HG03575 (cell line): ENCODE measurements around the gene PKNOX2.

Experiments
- ATAC-seq: cut with Tn5 transposase; IDR thresholded peaks from one replicate; pipeline ENCODE4 v1.9.1; 2021; ENCODE audit not compliant: unreplicated experiment, insufficient number of reproducible peaks, low FRiP score; ENCODE audit errors: extremely low read depth

Gene PKNOX2

DNA sequence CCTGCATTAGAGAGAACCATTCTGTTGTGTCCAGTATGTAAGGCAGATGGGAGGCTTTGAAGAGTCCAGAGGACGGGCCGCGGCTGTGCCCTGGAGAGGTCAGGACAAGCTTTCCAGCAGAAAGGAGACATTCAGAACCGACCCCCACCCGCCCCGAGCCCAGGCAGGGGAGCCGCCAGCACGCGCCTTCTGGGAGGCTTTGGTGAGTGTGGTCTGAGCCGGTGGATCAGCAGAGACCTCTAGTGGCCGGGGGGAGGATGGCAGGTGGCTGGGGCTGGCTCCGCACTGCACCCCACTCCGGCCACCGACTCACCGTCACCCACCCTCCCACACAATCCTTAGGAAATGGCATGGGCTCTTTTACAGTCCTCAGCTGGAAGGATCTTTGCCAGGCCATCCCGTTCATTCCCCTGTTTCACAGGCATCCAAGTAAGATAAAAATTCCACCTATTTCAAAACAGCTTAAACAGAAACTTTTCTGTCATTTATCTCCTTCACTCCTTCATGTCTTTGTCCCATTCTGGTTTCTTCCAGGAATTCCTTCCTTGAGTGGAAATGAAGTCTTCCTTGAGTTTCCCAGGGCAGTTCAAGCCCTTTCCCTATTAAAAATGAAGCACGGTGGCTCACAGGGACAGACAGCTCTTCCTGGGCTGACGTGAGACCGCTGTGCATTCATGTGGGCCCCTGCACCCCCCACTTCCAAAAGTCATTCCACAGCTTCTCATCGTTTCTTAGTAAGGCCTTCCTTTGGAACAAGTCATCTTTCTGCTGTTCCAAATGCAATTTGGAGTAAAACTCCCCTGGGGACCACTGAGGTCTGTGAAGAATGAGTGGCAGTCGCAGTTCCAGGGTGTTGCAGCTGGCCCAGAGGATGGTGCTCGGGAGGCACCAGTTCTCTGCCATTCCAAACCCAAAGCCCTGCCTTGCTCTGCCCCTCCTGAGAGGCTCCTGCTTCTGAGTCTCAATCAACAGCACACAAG is 240.6 kb downstream of the PKNOX2 start:
- ATAC-seq: no peak

DNA sequence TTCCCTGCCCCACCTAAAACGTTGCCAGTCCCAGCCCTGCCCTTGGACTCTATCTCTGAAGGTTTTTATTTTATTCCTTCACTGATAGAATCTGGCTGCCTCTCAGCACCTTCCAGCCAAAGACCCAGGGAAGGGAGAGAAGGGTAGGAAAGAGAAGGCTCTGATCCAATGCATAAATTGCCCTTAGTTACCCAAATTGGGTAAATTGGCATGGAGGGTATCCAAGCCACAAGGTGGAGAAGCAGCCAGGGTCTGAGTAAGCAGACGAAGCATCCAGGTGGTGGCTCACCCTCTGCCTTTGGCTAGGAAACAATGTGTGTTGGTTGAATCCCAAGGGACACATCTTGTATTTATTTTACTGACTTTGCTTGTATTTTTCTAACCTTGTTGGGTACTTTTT is 242.5 kb downstream of the PKNOX2 start:
- ATAC-seq: no peak

DNA sequence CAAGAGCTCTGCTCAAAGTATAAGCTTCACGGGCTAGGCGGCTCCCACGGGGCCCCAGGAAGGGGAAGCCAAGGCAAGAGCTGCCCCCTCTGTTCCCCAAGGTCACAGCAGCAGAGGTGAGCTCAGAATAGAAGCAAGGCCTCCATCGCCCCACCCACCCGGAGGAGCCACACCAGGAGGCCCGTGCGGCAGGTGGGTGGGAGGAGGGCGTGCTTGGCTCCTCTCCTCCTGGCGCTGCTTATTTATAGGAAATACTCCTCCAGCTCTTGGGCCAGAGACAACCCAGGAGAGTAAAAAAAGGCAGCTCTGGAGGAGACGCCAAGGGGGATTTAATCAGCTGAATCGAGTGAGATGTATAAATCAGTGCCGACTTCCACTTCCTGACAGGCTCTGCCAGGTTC is 243.8 kb downstream of the PKNOX2 start:
- no peak for ATAC-seq

DNA sequence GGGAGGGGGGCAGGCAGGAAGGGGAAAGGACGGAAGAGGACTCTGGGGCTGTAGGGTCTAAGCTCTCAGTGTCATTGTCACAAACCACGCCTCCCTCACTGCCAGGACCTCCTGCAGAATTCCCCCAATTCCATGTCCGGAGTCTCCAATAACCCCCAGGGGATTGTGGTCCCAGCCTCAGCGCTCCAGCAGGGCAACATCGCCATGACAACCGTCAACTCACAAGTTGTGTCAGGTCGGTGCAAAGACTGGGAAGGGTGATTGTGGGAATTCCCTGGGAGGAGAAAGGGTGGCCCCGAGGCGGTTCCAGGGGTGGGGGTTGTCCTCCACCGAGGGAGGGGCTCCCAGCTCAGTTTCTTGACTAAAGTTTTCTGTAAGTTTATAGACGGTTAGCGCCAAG is 245.5 kb downstream of the PKNOX2 start:
- no peak for ATAC-seq

GRCh38 chr11:125412177-125412496 is 247.6 kb downstream of the PKNOX2 start:
- no peak for ATAC-seq

DNA sequence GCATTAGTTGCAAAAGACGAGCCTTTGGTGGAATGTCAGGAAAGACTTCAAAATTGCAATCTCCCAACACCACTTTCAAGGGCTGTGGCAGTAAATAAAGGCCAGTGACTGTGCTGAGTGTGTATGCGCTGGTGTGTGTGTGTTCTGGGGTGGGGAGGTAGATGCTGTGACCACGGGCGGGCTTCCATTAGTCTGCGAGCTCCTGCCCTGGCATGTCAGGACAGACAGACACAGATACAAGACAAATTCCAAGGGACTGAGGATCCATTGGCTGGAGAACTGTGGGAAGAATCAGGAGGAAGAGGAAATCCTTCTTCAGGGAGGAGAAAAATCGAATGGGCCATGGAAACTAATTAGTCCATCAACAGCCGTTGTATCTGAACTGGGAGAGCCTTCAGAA is 248.0 kb downstream of the PKNOX2 start:
- ATAC-seq: no peak

- no peak for ATAC-seq
These were observed 248.7 kb downstream of the PKNOX2 start for GRCh38 chr11:125413226-125413625.

- no peak for ATAC-seq
These were observed 249.6 kb downstream of the PKNOX2 start for GRCh38 chr11:125414121-125414520.

GRCh38 chr11:125416981-125417935 is 252.7 kb downstream of the PKNOX2 start:
- ATAC-seq: no peak

- ATAC-seq: no peak
These were observed 253.8 kb downstream of the PKNOX2 start for GRCh38 chr11:125418396-125418795.

DNA sequence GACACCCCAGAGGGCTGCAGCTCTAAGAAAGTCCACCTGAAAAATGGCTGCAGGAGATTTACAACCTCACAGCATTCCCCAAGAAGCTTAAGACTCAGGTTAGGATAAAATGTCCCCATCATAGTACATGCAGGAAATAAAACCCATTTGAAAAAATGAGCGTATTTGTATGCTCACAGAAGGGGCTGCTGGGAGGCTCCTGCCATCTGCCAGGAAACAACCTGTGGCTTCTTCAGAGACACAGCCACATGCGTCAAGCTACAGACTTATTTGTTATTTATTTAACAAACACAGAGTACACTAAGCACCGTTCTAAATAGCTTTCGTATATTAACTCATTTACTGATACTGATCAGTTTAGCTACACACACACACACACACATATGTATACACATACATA is 258.1 kb downstream of the PKNOX2 start:
- ATAC-seq: no peak

GRCh38 chr11:125423247-125423849 is 258.8 kb downstream of the PKNOX2 start:
- ATAC-seq: no peak

DNA sequence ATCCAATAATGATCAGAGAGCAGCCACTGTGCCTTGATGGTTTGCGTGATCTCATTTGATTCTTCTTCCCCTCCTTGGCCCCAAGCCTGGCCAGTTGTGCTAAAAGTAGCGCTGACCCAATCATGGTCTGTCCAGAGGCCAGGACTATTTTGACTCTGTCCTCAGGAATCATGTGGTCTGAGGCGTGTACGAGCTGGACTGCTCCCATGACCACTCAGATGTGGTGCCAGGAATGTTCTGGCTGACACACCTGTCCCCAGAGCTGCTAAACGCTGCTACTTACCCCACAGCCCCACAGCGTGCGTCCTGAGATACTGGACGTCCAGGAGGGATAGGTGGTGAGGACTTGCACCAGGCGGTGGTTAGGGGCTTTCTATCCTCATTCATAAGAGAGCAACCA is 261.1 kb downstream of the PKNOX2 start:
- ATAC-seq: no peak

GRCh38 chr11:125426818-125427528 is 262.4 kb downstream of the PKNOX2 start:
- no peak for ATAC-seq

GRCh38 chr11:125428486-125429173 is 264.1 kb downstream of the PKNOX2 start:
- no peak for ATAC-seq

DNA sequence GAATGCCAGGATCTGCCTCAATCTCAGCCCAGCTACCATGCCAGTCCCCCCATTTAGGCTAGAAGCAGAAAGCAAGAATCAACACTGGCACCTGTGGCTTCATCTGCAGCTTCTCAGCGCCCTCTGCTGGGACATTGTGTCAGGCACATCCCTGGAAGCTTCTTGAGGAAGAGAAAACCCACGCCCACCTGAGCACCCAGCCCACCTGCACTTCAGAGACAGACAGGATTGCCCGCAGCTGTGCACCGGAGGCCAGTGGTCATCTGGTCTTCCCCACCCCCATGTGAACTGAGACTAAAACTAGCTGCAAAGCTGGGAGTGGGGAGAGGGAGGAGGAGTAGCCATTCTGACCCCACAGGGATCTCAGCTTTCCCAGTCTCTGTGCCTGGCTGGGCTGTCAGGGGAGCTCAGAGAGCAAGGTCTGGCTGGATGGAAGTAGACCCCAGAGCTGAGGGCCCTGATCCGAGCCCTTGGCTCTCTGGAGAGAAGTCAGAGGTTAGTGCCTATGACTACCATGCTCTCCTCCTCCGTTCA is 264.7 kb downstream of the PKNOX2 start:
- no peak for ATAC-seq

DNA sequence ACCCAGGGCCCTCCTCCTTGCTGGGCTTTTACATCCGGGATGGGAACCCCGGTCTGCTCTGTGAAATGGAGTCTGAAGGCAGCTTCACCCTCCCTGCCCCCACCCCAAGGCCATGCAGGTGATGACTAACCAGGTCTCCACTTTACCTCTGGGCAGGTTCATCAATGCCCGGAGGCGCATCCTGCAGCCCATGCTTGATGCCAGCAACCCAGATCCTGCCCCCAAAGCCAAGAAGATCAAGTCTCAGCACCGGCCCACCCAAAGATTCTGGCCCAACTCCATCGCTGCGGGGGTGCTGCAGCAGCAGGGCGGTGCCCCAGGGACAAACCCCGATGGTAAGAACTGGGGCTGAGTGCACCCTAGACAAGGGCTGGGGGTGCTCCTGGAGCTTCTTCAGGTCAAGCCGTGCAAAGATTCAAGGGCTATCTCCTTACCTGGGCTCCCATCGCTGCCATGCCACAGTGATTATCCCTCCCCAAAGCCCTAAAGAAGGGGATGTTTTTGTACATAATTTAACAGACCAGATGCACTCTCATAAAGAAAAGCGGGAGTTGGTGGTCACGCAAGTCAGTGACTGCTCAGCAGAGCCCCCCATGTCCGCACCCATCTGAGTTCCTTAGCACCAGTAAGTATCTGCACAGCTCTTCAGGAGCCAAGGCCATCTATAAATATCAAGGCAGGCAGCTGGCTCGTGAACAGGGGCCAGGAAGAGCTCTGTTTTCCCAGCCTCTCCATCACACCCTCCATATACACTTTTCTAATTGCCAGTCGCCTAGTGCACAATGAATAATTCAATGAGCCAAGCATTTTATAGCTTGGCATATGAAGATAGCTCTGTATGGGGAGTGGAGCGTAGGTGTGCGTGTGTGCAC is 265.5 kb downstream of the PKNOX2 start:
- ATAC-seq: no peak
